ENCODE measurements around the gene MYOZ3. TPM values are rescaled to one million over a fixed set of nuclear protein-coding genes. Genes with fewer than 3 reads are reported as not detected.

MYOZ3 gene
- polyA plus RNA-seq, 4 donors: 0.27 to 1.5 (median 0.38) TPM

DNA sequence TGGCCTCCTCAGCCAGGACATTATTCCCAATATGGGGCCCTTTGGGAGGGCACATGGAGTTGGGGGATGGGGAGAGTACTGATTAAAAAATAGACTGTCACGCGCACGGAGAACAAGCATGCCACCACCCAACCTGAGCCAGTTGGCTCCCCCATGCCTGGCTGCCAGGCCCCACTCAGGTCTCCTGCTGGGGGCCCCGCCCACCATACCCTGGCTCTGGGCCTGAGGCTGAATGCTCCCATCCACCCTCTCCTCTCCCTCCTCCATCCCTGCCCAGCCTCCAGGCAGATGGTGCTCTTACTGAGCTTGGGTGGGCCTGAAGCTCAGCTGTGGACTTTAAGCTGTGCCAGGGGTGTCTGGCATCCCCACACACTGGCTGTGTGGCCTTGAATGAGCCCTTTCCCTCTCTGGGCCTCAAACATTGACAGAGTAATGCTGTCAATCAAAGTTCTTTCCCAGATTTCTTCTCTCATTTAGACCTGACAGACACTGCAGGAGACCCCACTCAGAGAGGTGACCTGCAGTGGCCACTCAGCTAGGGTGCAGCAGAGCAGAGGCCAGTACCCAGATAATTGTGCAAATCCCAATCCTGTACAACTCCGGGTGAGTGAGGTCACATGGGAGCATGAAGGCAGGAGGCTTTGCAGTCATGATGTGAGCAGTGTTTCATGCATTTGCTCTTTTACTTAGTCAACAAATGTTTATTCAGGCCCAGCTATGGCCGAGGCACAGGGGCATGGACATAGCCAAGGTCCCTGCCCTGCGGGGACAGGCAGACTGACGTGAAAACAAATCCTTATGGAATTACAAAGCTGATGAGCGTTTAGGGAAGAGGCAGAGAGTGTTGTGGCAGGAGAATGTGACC, 30.4 kb upstream of the MYOZ3 start:
- whole genome bisulfite sequencing, 3 donors: 75 to 89% (median 78%) methylated on average over 9 of the region's 9 CpGs
- DNase-seq (no peak), FAIRE-seq (no peak)
- no peak overlapping the region for H3K27ac ChIP-seq (ENCODE audit: low read depth in 1 of 3, low read length in 2 of 3)
- no peaks in the 10 kb centered on the region for H3K9me3 ChIP-seq (ENCODE audit: control insufficient read depth in 2 of 2, insufficient read depth in 1 of 2, low read depth in 1 of 2, low read length in 1 of 2)
- H3K27me3 ChIP-seq (ENCODE audit: control insufficient read depth in 3 of 3, insufficient read depth in 3 of 3, low read length in 3 of 3): no peaks in the 10 kb centered on the region
- H3K36me3 ChIP-seq (ENCODE audit: control insufficient read depth in 3 of 3, insufficient read depth in 2 of 3, low read depth in 1 of 3, low read length in 3 of 3): peaks cover 0 to 58% (median 0%) of the 10 kb centered on the region in 3 donors
- H3K4me1 ChIP-seq (ENCODE audit: control insufficient read depth in 3 of 3, insufficient read depth in 2 of 3, low read depth in 1 of 3, low read length in 2 of 3): peaks cover 0 to 17% (median 1%) of the 10 kb centered on the region in 3 donors
- no peak overlapping the region for H3K4me3 ChIP-seq (ENCODE audit: low read depth in 1 of 3, low read length in 3 of 3)

DNA sequence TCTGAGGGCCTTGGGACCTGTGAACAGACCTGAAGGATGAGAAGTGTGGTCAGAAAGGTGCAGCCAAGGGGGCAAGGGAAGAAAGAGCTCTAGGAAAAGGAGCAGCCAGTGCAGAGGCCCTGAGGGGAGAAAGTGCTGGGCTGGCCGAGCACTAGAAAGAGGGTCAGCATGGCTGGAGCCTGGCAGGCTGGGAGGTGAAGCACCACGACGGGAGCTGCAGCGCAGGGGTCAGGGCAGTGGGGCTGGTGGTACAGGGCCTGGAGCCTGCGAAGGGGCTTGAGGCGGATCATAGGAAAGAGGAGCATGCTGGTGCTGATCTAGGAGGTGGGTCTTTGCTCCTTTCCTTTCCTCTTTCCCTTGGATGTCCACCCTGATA, 29.7 kb upstream of the MYOZ3 start:
- FAIRE-seq (no peak), DNase-seq (no peak)
- Histone ChIP-seq H3K4me3 (ENCODE audit: low read depth in 1 of 3, low read length in 3 of 3) (no peak overlapping the region), H3K4me1 (ENCODE audit: control insufficient read depth in 3 of 3, insufficient read depth in 2 of 3, low read depth in 1 of 3, low read length in 2 of 3) (peaks cover 0 to 10% (median 0%) of the 10 kb centered on the region in 3 donors), H3K27ac (ENCODE audit: low read depth in 1 of 3, low read length in 2 of 3) (no peak overlapping the region), H3K36me3 (ENCODE audit: control insufficient read depth in 3 of 3, insufficient read depth in 2 of 3, low read depth in 1 of 3, low read length in 3 of 3) (peaks cover 0 to 54% (median 0%) of the 10 kb centered on the region in 3 donors), H3K9me3 (ENCODE audit: control insufficient read depth in 2 of 2, insufficient read depth in 1 of 2, low read depth in 1 of 2, low read length in 1 of 2) (no peaks in the 10 kb centered on the region), H3K27me3 (ENCODE audit: control insufficient read depth in 3 of 3, insufficient read depth in 3 of 3, low read length in 3 of 3) (no peaks in the 10 kb centered on the region)
- 89 to 97% (median 92%) methylated on average over 6 of the region's 6 CpGs for WGBS, 3 donors

DNA sequence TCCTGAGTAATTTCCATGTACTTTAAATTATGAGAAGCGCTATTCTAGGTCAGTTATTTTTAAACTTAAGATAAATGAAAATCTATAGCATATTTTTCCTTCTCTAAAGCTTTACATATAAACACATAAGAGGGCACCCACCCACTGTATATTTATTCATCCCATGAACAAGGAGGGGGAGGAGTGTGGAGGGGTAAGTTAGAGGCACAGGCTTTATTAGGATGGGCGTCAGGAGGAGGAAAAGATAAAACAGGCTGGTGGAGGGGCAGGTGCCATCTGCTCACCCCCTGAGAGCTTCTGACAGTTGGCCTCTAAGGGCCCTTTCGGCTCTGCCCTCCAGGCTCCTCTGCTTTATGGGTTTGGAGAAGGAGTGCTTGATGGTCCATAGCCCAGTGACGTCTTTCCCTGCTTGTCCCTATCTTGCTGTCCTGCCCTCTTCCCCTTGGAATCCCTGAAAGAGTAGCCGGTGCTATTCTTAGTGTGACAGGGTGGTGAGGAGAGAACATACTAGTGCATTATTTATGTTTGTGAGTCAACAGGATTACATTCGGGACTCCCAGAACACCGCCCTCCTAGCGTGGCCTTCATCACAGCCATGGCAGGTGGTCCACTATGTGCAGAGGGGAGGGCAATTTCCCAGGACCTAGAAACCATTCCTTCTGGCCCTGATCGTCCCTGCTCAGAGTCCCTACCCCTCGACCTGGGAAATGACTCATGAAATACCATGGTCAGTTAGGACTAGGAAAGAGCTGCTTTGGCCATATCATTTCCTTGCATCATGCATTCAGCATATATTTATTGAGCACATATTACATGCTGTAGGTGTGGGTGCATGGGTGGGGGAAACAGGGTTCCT, 28.5 kb upstream of the MYOZ3 start:
- 65 to 77% (median 71%) methylated on average over 10 of the region's 10 CpGs for WGBS, 3 donors
- Histone ChIP-seq H3K27ac (ENCODE audit: low read depth in 1 of 3, low read length in 2 of 3) (peak overlapping the region in 1 of 3 donors; percentile 43), H3K4me1 (ENCODE audit: control insufficient read depth in 3 of 3, insufficient read depth in 2 of 3, low read depth in 1 of 3, low read length in 2 of 3) (peaks cover 0 to 4% (median 0%) of the 10 kb centered on the region in 3 donors), H3K4me3 (ENCODE audit: low read depth in 1 of 3, low read length in 3 of 3) (no peak overlapping the region), H3K36me3 (ENCODE audit: control insufficient read depth in 3 of 3, insufficient read depth in 2 of 3, low read depth in 1 of 3, low read length in 3 of 3) (peaks cover 0 to 48% (median 0%) of the 10 kb centered on the region in 3 donors), H3K9me3 (ENCODE audit: control insufficient read depth in 2 of 2, insufficient read depth in 1 of 2, low read depth in 1 of 2, low read length in 1 of 2) (no peaks in the 10 kb centered on the region), H3K27me3 (ENCODE audit: control insufficient read depth in 3 of 3, insufficient read depth in 3 of 3, low read length in 3 of 3) (no peaks in the 10 kb centered on the region)
- DNase-seq (no peak), FAIRE-seq (no peak)

GRCh38 chr5:150633429-150633828, 27.6 kb upstream of the MYOZ3 start:
- Histone ChIP-seq H3K9me3 (ENCODE audit: control insufficient read depth in 2 of 2, insufficient read depth in 1 of 2, low read depth in 1 of 2, low read length in 1 of 2) (no peaks in the 10 kb centered on the region), H3K4me3 (ENCODE audit: low read depth in 1 of 3, low read length in 3 of 3) (no peak overlapping the region), H3K36me3 (ENCODE audit: control insufficient read depth in 3 of 3, insufficient read depth in 2 of 3, low read depth in 1 of 3, low read length in 3 of 3) (peaks cover 0 to 50% (median 0%) of the 10 kb centered on the region in 3 donors), H3K27me3 (ENCODE audit: control insufficient read depth in 3 of 3, insufficient read depth in 3 of 3, low read length in 3 of 3) (no peaks in the 10 kb centered on the region), H3K27ac (ENCODE audit: low read depth in 1 of 3, low read length in 2 of 3) (no peak overlapping the region), H3K4me1 (ENCODE audit: control insufficient read depth in 3 of 3, insufficient read depth in 2 of 3, low read depth in 1 of 3, low read length in 2 of 3) (peaks cover 0 to 12% (median 0%) of the 10 kb centered on the region in 3 donors)
- no peak for FAIRE-seq
- 53 to 57% (median 56%) methylated on average over 2 of the region's 2 CpGs for WGBS, 3 donors
- DNase-seq: no peak

DNA sequence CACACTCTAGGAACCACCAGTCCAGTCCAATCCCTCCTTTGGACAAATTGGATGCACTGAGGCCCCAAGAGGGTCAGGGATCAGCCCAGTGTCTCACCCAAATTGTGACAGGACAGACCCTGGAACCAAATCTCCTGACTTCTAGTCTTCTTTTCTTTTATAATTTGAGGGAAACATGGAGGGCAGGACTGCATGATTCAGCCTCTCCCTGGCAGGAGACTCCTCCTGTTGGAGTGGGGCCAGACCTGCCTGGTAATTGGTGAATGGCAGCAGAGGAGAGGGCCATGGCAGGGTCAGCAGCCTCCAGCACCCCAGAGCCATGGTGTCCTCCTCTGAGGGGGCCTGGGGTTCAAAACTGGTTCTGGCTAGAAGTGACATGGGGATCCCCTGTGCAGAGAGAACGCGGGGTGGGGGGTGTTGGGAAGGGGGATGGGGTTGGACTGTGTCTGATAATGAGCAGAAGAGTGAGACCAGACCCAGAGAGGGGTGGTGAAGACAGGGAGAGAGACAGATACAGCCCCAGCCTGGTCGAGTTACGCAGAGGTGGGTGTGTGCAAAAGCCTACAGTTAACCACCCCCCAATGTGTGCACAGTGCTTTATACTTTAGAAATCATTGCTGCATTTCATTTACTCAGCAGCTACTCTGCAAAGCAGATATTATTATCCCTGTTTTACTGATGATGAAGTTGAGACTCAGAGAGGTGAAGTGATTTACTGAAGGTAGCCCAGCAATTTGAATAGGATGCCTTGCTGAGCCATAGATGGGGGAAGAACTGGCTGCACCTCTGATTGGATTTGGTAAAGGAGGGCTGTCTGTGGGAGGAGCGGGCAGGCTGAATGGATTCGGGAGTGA, 24.4 kb upstream of the MYOZ3 start:
- no peak overlapping the region for H3K4me3 ChIP-seq (ENCODE audit: low read depth in 1 of 3, low read length in 3 of 3)
- peaks cover 0 to 43% (median 0%) of the 10 kb centered on the region in 3 donors for H3K36me3 ChIP-seq (ENCODE audit: control insufficient read depth in 3 of 3, insufficient read depth in 2 of 3, low read depth in 1 of 3, low read length in 3 of 3)
- no peak for FAIRE-seq
- no peak for DNase-seq
- WGBS, 3 donors: 74 to 83% (median 76%) methylated on average over 6 of the region's 6 CpGs
- H3K4me1 ChIP-seq (ENCODE audit: control insufficient read depth in 3 of 3, insufficient read depth in 2 of 3, low read depth in 1 of 3, low read length in 2 of 3): peaks cover 3 to 43% (median 10%) of the 10 kb centered on the region in 3 donors
- peak overlapping the region in 1 of 3 donors; percentile 33 for H3K27ac ChIP-seq (ENCODE audit: low read depth in 1 of 3, low read length in 2 of 3)
- H3K27me3 ChIP-seq (ENCODE audit: control insufficient read depth in 3 of 3, insufficient read depth in 3 of 3, low read length in 3 of 3): no peaks in the 10 kb centered on the region
- H3K9me3 ChIP-seq (ENCODE audit: control insufficient read depth in 2 of 2, insufficient read depth in 1 of 2, low read depth in 1 of 2, low read length in 1 of 2): no peaks in the 10 kb centered on the region

GRCh38 chr5:150637245-150638052, 23.6 kb upstream of the MYOZ3 start:
- FAIRE-seq: no peak
- peak overlapping the region in 1 of 3 donors; percentile 57 for H3K27ac ChIP-seq (ENCODE audit: low read depth in 1 of 3, low read length in 2 of 3)
- WGBS, 3 donors: 50 to 75% (median 63%) methylated on average over 21 of the region's 21 CpGs

GRCh38 chr5:150638053-150638444, 23.0 kb upstream of the MYOZ3 start:
- FAIRE-seq: no peak
- Histone ChIP-seq H3K9me3 (ENCODE audit: control insufficient read depth in 2 of 2, insufficient read depth in 1 of 2, low read depth in 1 of 2, low read length in 1 of 2) (no peaks in the 10 kb centered on the region), H3K4me1 (ENCODE audit: control insufficient read depth in 3 of 3, insufficient read depth in 2 of 3, low read depth in 1 of 3, low read length in 2 of 3) (peaks cover 3 to 54% (median 19%) of the 10 kb centered on the region in 3 donors), H3K36me3 (ENCODE audit: control insufficient read depth in 3 of 3, insufficient read depth in 2 of 3, low read depth in 1 of 3, low read length in 3 of 3) (peaks cover 0 to 45% (median 0%) of the 10 kb centered on the region in 3 donors), H3K27ac (ENCODE audit: low read depth in 1 of 3, low read length in 2 of 3) (peak overlapping the region in 1 of 3 donors; percentile 57), H3K27me3 (ENCODE audit: control insufficient read depth in 3 of 3, insufficient read depth in 3 of 3, low read length in 3 of 3) (no peaks in the 10 kb centered on the region), H3K4me3 (ENCODE audit: low read depth in 1 of 3, low read length in 3 of 3) (no peak overlapping the region)
- WGBS, 3 donors: 26 to 35% (median 26%) methylated on average over 1 of the region's 1 CpG
- no peak for DNase-seq

More at GRCh38 chr5:150637245-150638052, 23.6 kb upstream of the MYOZ3 start:
- Histone ChIP-seq H3K4me1 (ENCODE audit: control insufficient read depth in 3 of 3, insufficient read depth in 2 of 3, low read depth in 1 of 3, low read length in 2 of 3) (peaks cover 3 to 51% (median 15%) of the 10 kb centered on the region in 3 donors), H3K9me3 (ENCODE audit: control insufficient read depth in 2 of 2, insufficient read depth in 1 of 2, low read depth in 1 of 2, low read length in 1 of 2) (no peaks in the 10 kb centered on the region), H3K36me3 (ENCODE audit: control insufficient read depth in 3 of 3, insufficient read depth in 2 of 3, low read depth in 1 of 3, low read length in 3 of 3) (peaks cover 0 to 44% (median 0%) of the 10 kb centered on the region in 3 donors), H3K27me3 (ENCODE audit: control insufficient read depth in 3 of 3, insufficient read depth in 3 of 3, low read length in 3 of 3) (no peaks in the 10 kb centered on the region), H3K4me3 (ENCODE audit: low read depth in 1 of 3, low read length in 3 of 3) (no peak overlapping the region)
- DNase-seq: peak in 1 of 2 donors; percentile 71
